PC-9 (cell line): ENCODE measurements around the gene MARCHF3. TPM values are rescaled to one million over a fixed set of nuclear protein-coding genes. Genes with fewer than 3 reads are reported as not detected.

Source experiments
- BruUV-seq: library from RNA; stranded (reverse); fragments of 400-500 nt; replicated peaks from 2 replicates; lab custom pipeline; 2021; lab: Mats Ljungman, UMichigan
- CTCF ChIA-PET: fragments of 300-600 bp; sonication (Branson Sonifier 250); formaldehyde crosslinking; loops from one replicate; lab custom pipeline; 2022; ENCODE audit warnings: antibody characterized with exemption; lab: Charles Lee
- POLR2A ChIA-PET: fragments of 300-600 bp; sonication (Branson Sonifier 250); formaldehyde crosslinking; loops from one replicate; lab custom pipeline; 2022; ENCODE audit warnings: antibody characterized with exemption; ENCODE audit not compliant: unreplicated experiment; lab: Charles Lee
- DNase-seq, 2 experiments: peaks; one replicate each; pipeline versions ENCODE4 v3.0.0 to v3.0.0-alpha.2; 2015 to 2022; ENCODE audit warnings: mixed read lengths in 1 of 2
- H2AFZ ChIP-seq: fragments of 200-600 bp; sonication (generic); 2 replicates; pipeline ENCODE4 v1.8.1; 2017; ENCODE audit warnings: antibody characterized with exemption
- H3F3A ChIP-seq: fragments of 200-600 bp; sonication (generic); 2 replicates; pipeline ENCODE4 v1.8.1; 2017; ENCODE audit warnings: antibody characterized with exemption, mild to moderate bottlenecking, low read depth; ENCODE audit not compliant: insufficient read depth
- H3K27ac ChIP-seq: fragments of 200-600 bp; sonication (generic); 2 replicates; pipeline ENCODE4 v1.6.1; 2016; ENCODE audit warnings: mixed run types
- H3K27me3 ChIP-seq: fragments of 200-600 bp; sonication (generic); 2 replicates; pipeline ENCODE4 v1.6.1; 2016; ENCODE audit warnings: low read depth, mixed run types; ENCODE audit not compliant: insufficient read depth
- H3K36me3 ChIP-seq: fragments of 200-600 bp; sonication (generic); 2 replicates; pipeline ENCODE4 v1.6.1; 2016; ENCODE audit warnings: low read depth, mixed run types
- H3K4me1 ChIP-seq: fragments of 200-600 bp; sonication (generic); replicated peaks from 2 replicates; pipeline ENCODE4 v1.6.1; 2016; ENCODE audit warnings: mixed run types; ENCODE audit not compliant: insufficient read depth
- H3K4me2 ChIP-seq: fragments of 200-600 bp; sonication (generic); 2 replicates; pipeline ENCODE4 v1.6.1; 2017; ENCODE audit warnings: mixed run types
- H3K4me3 ChIP-seq: fragments of 200-600 bp; sonication (generic); 2 replicates; pipeline ENCODE4 v1.6.1; 2016; ENCODE audit warnings: mixed run types
- H3K79me2 ChIP-seq: fragments of 200-600 bp; sonication (generic); 2 replicates; pipeline ENCODE4 v1.6.1; 2017; ENCODE audit warnings: low read depth, mixed run types
- H3K9me2 ChIP-seq: fragments of 200-600 bp; sonication (generic); 2 replicates; pipeline ENCODE4 v1.8.1; 2017; ENCODE audit warnings: mild to moderate bottlenecking; ENCODE audit not compliant: insufficient read depth
- H3K9me3 ChIP-seq: fragments of 200-600 bp; sonication (generic); 2 replicates; pipeline ENCODE4 v1.8.1; 2016; ENCODE audit warnings: low read depth; ENCODE audit not compliant: insufficient read depth
- H4K20me1 ChIP-seq: fragments of 200-600 bp; sonication (generic); 2 replicates; pipeline ENCODE4 v1.8.1; 2017; ENCODE audit not compliant: insufficient read depth
- EZH2 ChIP-seq: fragments of 200-600 bp; sonication (generic); IDR thresholded peaks from 2 replicates; pipeline ENCODE4 v1.8.0; 2017; ENCODE audit warnings: antibody characterized with exemption, low read depth
- intact Hi-C: fragments of 100-400 bp; cut with micrococcal nuclease; formaldehyde crosslinking; loops from one replicate; pipeline ENCODE4 v1.10.0; 2022; ENCODE audit not compliant: unreplicated experiment
- total RNA-seq: library from RNA; stranded (reverse); gene quantifications from 2 replicates; pipeline ENCODE4 v1.2.3, GENCODE V29; 2021
- TF ChIP-seq, protein P1 (sequence below): fragments of 200-600 bp; sonication (generic); conservative IDR thresholded peaks from 2 replicates; pipeline ENCODE4 v1.6.1; 2017; ENCODE audit warnings: mixed run types, antibody characterized with exemption, mild to moderate bottlenecking, moderate library complexity

Gene MARCHF3
- total RNA-seq, 1 experiment from 2014 or later: 0.35 TPM

- ChIA-PET POLR2A (no interaction called here), CTCF (no interaction called here)
- H2AFZ ChIP-seq: no peak overlapping the region
- H3K79me2 ChIP-seq: no peaks in the 10 kb centered on the region
- no peaks in the 10 kb centered on the region for H3K9me3 ChIP-seq
- BruUV-seq: no TSS peak
- H4K20me1 ChIP-seq: no peaks in the 10 kb centered on the region
- no peaks in the 10 kb centered on the region for H3F3A ChIP-seq
- no peak overlapping the region for H3K4me2 ChIP-seq
- H3K27ac ChIP-seq: no peak overlapping the region
- no peaks in the 10 kb centered on the region; the same call in 1 of the 2 replicates for H3K9me2 ChIP-seq
- TF ChIP-seq, protein P1, sequence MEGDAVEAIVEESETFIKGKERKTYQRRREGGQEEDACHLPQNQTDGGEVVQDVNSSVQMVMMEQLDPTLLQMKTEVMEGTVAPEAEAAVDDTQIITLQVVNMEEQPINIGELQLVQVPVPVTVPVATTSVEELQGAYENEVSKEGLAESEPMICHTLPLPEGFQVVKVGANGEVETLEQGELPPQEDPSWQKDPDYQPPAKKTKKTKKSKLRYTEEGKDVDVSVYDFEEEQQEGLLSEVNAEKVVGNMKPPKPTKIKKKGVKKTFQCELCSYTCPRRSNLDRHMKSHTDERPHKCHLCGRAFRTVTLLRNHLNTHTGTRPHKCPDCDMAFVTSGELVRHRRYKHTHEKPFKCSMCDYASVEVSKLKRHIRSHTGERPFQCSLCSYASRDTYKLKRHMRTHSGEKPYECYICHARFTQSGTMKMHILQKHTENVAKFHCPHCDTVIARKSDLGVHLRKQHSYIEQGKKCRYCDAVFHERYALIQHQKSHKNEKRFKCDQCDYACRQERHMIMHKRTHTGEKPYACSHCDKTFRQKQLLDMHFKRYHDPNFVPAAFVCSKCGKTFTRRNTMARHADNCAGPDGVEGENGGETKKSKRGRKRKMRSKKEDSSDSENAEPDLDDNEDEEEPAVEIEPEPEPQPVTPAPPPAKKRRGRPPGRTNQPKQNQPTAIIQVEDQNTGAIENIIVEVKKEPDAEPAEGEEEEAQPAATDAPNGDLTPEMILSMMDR: no peak
- TF ChIP-seq EZH2: no peak
- H3K4me1 ChIP-seq: no peaks in the 10 kb centered on the region
- DNase-seq: no peak
- no peaks in the 10 kb centered on the region for H3K27me3 ChIP-seq
- intact Hi-C loops: no loop called here
- H3K4me3 ChIP-seq: no peak overlapping the region
- H3K36me3 ChIP-seq: no peaks in the 10 kb centered on the region
Observed at GRCh38 chr5:126981701-126982100, 48.7 kb downstream of the MARCHF3 start.

DNA sequence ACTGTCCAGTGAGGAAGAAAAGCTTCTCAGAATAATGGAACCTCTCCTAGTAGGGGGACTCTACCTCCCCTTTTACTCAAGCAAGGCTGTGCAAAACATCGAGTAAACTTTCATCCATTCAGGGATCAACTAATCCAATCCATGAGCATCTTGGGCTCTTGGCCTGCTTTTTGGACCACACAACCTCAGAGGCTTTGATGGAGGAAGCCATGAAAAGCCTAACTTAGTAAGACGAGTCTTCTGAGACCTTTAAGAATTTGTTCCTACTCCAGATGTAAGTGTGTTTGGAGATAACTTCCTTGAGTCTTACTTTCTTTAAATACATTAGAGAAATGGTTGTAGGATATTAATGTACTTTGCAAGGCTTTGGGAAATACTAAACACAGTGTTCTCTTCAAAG lies 49.1 kb downstream of the MARCHF3 start:
- Histone ChIP-seq H3K9me3 (no peaks in the 10 kb centered on the region), H3K4me1 (no peaks in the 10 kb centered on the region), H3K4me2 (no peak overlapping the region), H3F3A (no peaks in the 10 kb centered on the region), H2AFZ (no peak overlapping the region), H3K27ac (no peak overlapping the region), H4K20me1 (no peaks in the 10 kb centered on the region), H3K27me3 (no peaks in the 10 kb centered on the region), H3K4me3 (no peak overlapping the region), H3K36me3 (no peaks in the 10 kb centered on the region), H3K9me2 (no peaks in the 10 kb centered on the region; the same call in 1 of the 2 replicates), H3K79me2 (no peaks in the 10 kb centered on the region)
- POLR2A ChIA-PET: no interaction called here
- TF ChIP-seq, protein P1: no peak
- TF ChIP-seq EZH2: no peak
- DNase-seq: no peak
- no TSS peak for BruUV-seq
- intact Hi-C loops: no loop called here
- CTCF ChIA-PET: no interaction called here

DNA sequence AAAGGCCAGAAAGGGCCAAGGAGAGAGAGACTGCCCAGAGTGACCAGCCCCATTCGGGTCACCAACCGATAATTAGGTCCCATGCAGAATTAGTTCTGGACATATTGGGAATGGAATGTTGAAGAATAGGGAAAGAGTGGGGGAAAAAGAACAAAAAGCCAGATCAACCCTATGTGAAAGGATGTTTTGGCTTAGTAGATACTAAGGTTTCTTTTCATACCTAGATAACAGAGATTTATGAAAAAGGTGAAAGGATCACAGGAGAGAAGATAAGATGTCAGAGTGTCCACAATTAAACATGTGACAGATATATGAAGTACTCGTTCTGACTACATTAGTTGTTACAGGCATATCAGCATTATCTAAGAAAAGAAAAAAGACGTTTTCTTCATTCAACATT lies 52.1 kb downstream of the MARCHF3 start:
- H3K36me3 ChIP-seq: no peaks in the 10 kb centered on the region
- H3F3A ChIP-seq: no peaks in the 10 kb centered on the region
- no TSS peak for BruUV-seq
- no peak overlapping the region for H3K4me2 ChIP-seq
- ChIA-PET CTCF (no interaction called here), POLR2A (no interaction called here)
- TF ChIP-seq EZH2: no peak
- TF ChIP-seq, protein P1: no peak
- H3K4me3 ChIP-seq: no peak overlapping the region
- no peaks in the 10 kb centered on the region for H4K20me1 ChIP-seq
- H3K9me2 ChIP-seq: no peaks in the 10 kb centered on the region; the same call in 1 of the 2 replicates
- intact Hi-C loops: no loop called here
- no peaks in the 10 kb centered on the region for H3K27me3 ChIP-seq
- H3K9me3 ChIP-seq: no peaks in the 10 kb centered on the region
- no peaks in the 10 kb centered on the region for H3K79me2 ChIP-seq
- no peak for DNase-seq
- H2AFZ ChIP-seq: no peak overlapping the region
- H3K4me1 ChIP-seq: no peaks in the 10 kb centered on the region
- no peak overlapping the region for H3K27ac ChIP-seq
